Measurements from ENCODE around the gene SAPCD2.

The SAPCD2 gene

GRCh38 chr9:137014166-137014565, 56.2 kb downstream of the SAPCD2 start:
- no peak for DNase-seq

- no peak for DNase-seq
These were observed 56.8 kb downstream of the SAPCD2 start for GRCh38 chr9:137013571-137013940.

DNA sequence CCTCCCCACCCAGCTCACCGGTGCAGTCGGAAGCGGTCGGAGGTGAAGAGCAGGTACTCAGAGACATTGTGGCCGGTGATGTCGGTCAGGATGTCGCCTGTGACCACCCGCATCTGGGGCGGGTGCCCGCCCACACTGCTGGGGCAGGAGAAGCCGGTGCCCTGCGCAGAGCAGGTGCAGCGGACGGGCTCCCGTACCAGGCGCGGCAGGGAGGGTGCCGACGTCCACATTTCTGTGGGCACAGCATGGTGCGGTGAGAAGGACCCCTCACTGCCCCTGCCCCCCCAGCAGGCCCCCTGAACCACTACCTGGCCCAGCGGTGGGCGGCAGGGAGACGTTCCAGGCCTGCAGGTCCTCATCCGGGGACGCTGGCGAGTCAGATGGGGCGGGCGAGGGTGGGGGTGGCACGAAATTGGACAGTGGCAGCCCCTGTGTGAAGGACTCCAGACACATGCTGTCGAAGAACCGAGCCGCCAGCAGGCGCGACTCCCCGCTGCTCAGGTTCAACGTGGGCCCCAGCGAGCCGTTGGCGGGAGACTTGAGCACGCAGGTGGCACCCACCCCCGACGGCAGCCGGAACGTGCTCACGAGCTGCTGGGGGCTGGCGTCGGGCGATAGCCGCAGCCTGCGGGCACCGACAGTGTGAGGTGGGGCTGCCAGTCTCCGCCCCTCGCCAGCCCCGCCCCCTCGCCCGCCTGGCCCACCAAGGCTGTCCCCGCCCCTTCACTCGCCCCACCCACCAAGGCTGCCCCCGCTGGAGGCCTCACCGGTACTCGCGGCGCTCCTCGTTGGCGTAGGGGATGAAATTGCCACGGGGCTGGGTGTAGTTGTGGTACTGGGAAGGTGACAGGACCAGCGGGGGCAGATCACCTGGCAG, 57.4 kb downstream of the SAPCD2 start:
- no peak for DNase-seq

Data from stimulated activated CD4-positive, alpha-beta T cell treated with anti-CD3 and anti-CD28 coated beads, Interleukin-12 subunit alpha, Interleukin-12 subunit beta, amount 100 ng/mL, for 4 hours (primary cell).